HCT116 (cell line): Measurements from ENCODE around the gene SNPH. TPM values are rescaled to one million over a fixed set of nuclear protein-coding genes. Genes with fewer than 3 reads are reported as not detected.

Experiments used
- ATAC-seq: fragments of 200-7000 bp; cut with Tn5 transposase; 2 replicates; pipeline ENCODE4 v1.9.1; 2020; ENCODE audit warnings: mild to moderate bottlenecking, moderate library complexity
- BruUV-seq: library from RNA; stranded (reverse); fragments of 400-500 nt; replicated peaks from 2 replicates; lab custom pipeline; 2021; lab: Mats Ljungman, UMichigan
- CTCF ChIA-PET: fragments of 300-600 bp; sonication (Branson Sonifier 250); formaldehyde crosslinking; loops from one replicate; lab custom pipeline; 2021; ENCODE audit warnings: antibody characterized with exemption; lab: Charles Lee
- POLR2A ChIA-PET: fragments of 300-600, 350-600 bp; sonication (Branson Sonifier 250); formaldehyde crosslinking; loops from one replicate; lab custom pipeline; 2021; ENCODE audit warnings: antibody characterized with exemption; lab: Charles Lee
- RAD21 ChIA-PET, 2 experiments: fragments of 300-600 bp; sonication (Branson Sonifier 250); formaldehyde crosslinking; loops; one replicate each; lab custom pipeline; 2023; ENCODE audit warnings: low total read pairs in 2 of 2; ENCODE audit not compliant: uncharacterized antibody in 2 of 2, unreplicated experiment in 2 of 2, low non-redundant PET in 1 of 2; lab: Charles Lee
- DNase-seq: peaks from one replicate; pipeline ENCODE4 v3.0.0-alpha.2; 2010; ENCODE audit warnings: low read depth, low spot score
- H2AFZ ChIP-seq: fragments of 200-600 bp; shearing (Covaris generic), sonication (generic); 2 replicates; pipeline ENCODE4 v1.6.1; 2017; ENCODE audit warnings: low read depth, mixed run types, mixed read lengths, antibody characterized with exemption, low read length; ENCODE audit not compliant: poor library complexity, severe bottlenecking
- H3K27ac ChIP-seq: 2 replicates; pipeline ENCODE4 v1.5.1; 2012; ENCODE audit warnings: low read depth, low read length
- H3K27me3 ChIP-seq: fragments of 200-600 bp; sonication (generic); 2 replicates; pipeline ENCODE4 v1.6.1; 2016; ENCODE audit warnings: mixed run types, low read length, mixed read lengths; ENCODE audit not compliant: insufficient read depth
- H3K36me3 ChIP-seq, 2 experiments: fragments of 200-500 bp in 1 of 2; fragments of 200-600 bp in 1 of 2; sonication (Bioruptor generic) in 1 of 2; sonication (generic) in 1 of 2; 2 replicates each; pipeline versions ENCODE4 v1.5.1 to v1.6.1; 2014 to 2016; ENCODE audit warnings: low read length in 2 of 2, inconsistent platforms in 1 of 2, mixed read lengths in 1 of 2, mixed run types in 1 of 2; ENCODE audit not compliant: insufficient read depth in 2 of 2, control insufficient read depth in 1 of 2
- H3K4me1 ChIP-seq, 2 experiments: fragments of 200-600 bp in 1 of 2; sonication (generic) in 1 of 2; 2 replicates each; pipeline versions ENCODE4 v1.5.1 to v1.6.1; 2012 to 2017; ENCODE audit warnings: low read length in 2 of 2, inconsistent platforms in 1 of 2, mild to moderate bottlenecking in 1 of 2, mixed read lengths in 1 of 2, mixed run types in 1 of 2, moderate library complexity in 1 of 2; ENCODE audit not compliant: insufficient read depth in 2 of 2, control insufficient read depth in 1 of 2
- H3K4me2 ChIP-seq: fragments of 200-600 bp; sonication (generic); 2 replicates; pipeline ENCODE4 v1.6.1; 2017; ENCODE audit warnings: mixed run types, low read length, mixed read lengths
- H3K4me3 ChIP-seq, 2 experiments: fragments of 200-600 bp in 1 of 2; sonication (generic) in 1 of 2; replicated peaks in 1 of 2; 2 replicates each; pipeline ENCODE4 v1.5.1; 2011 to 2016; ENCODE audit warnings: low read length in 2 of 2, control low read depth in 1 of 2, low read depth in 1 of 2, mild to moderate bottlenecking in 1 of 2, mixed read lengths in 1 of 2, mixed run types in 1 of 2
- H3K79me2 ChIP-seq: fragments of 200-600 bp; sonication (generic); 2 replicates; pipeline ENCODE4 v1.6.1; 2017; ENCODE audit warnings: mild to moderate bottlenecking, mixed run types, low read length, moderate library complexity, mixed read lengths; ENCODE audit not compliant: insufficient read depth
- H3K9ac ChIP-seq: fragments of 200-600 bp; sonication (generic); 2 replicates; pipeline ENCODE4 v1.6.1; 2016; ENCODE audit warnings: low read length, mixed read lengths
- H3K9me2 ChIP-seq: fragments of 200-600 bp; sonication (generic), shearing (Covaris generic); 2 replicates; pipeline ENCODE4 v1.6.1; 2017; ENCODE audit warnings: mixed run types, mild to moderate bottlenecking, moderate library complexity; ENCODE audit not compliant: insufficient read depth
- H3K9me3 ChIP-seq, 2 experiments: fragments of 200-500 bp in 1 of 2; fragments of 200-600 bp in 1 of 2; sonication (Bioruptor generic) in 1 of 2; sonication (generic) in 1 of 2; 2 replicates each; pipeline ENCODE4 v1.6.1; 2014 to 2017; ENCODE audit warnings: low read length in 2 of 2, mixed read lengths in 2 of 2, inconsistent platforms in 1 of 2, low read depth in 1 of 2, mild to moderate bottlenecking in 1 of 2, mixed run types in 1 of 2, moderate library complexity in 1 of 2; ENCODE audit not compliant: control insufficient read depth in 1 of 2, insufficient read depth in 1 of 2
- H4K20me1 ChIP-seq: fragments of 200-600 bp; sonication (generic), shearing (Covaris generic); 2 replicates; pipeline ENCODE4 v1.6.1; 2017; ENCODE audit warnings: mixed run types, mild to moderate bottlenecking, moderate library complexity; ENCODE audit not compliant: insufficient read depth
- CBX3 ChIP-seq: IDR thresholded peaks from 2 replicates; pipeline ENCODE4 v1.6.1; 2012; ENCODE audit warnings: low read depth
- CEBPB ChIP-seq: IDR thresholded peaks from 2 replicates; pipeline ENCODE4 v1.6.1; 2012; ENCODE audit warnings: low read depth
- EGR1 ChIP-seq: IDR thresholded peaks from 2 replicates; pipeline ENCODE4 v1.6.1; 2012; ENCODE audit warnings: low read depth
- EZH2 ChIP-seq: fragments of 200-600 bp; sonication (generic); IDR thresholded peaks from 2 replicates; pipeline ENCODE4 v1.6.1; 2017; ENCODE audit warnings: antibody characterized with exemption, mixed run types
- EZH2phosphoT487 ChIP-seq: fragments of 200-600 bp; IDR thresholded peaks from 2 replicates; pipeline ENCODE4 v1.6.1; 2018; ENCODE audit warnings: antibody characterized with exemption, borderline replicate concordance
- FOSL1 ChIP-seq: IDR thresholded peaks from 2 replicates; pipeline ENCODE4 v1.6.1; 2012; ENCODE audit warnings: low read depth
- JUND ChIP-seq: IDR thresholded peaks from 2 replicates; pipeline ENCODE4 v1.6.1; 2012
- POLR2A ChIP-seq: IDR thresholded peaks from 2 replicates; pipeline ENCODE4 v1.7.0; 2011; ENCODE audit warnings: borderline replicate concordance; ENCODE audit not compliant: insufficient read depth, insufficient read length; ENCODE audit errors: extremely low read depth
- POLR2AphosphoS5 ChIP-seq: IDR thresholded peaks from 2 replicates; pipeline ENCODE4 v1.6.1; 2011; ENCODE audit warnings: mild to moderate bottlenecking, low read depth, low read length, moderate library complexity
- SIN3A ChIP-seq: IDR thresholded peaks from 2 replicates; pipeline ENCODE4 v1.6.1; 2012; ENCODE audit warnings: low read depth
- SP1 ChIP-seq: IDR thresholded peaks from 2 replicates; pipeline ENCODE4 v1.6.1; 2012; ENCODE audit warnings: low read depth
- YY1 ChIP-seq: IDR thresholded peaks from 2 replicates; pipeline ENCODE4 v1.6.1; 2011; ENCODE audit warnings: low read length, low read depth, moderate library complexity, mild to moderate bottlenecking; ENCODE audit not compliant: insufficient replicate concordance; ENCODE audit errors: extremely low read depth
- ZFX ChIP-seq: fragments of 450-650 bp; IDR thresholded peaks from 2 replicates; pipeline ENCODE4 v1.6.1; 2017
- ZNF274 ChIP-seq: fragments of 200-500 bp; sonication (Bioruptor generic); IDR thresholded peaks from 2 replicates; pipeline ENCODE4 v1.6.1; 2014; ENCODE audit warnings: mild to moderate bottlenecking, low read depth, low read length, inconsistent platforms
- intact Hi-C: fragments of 100-400 bp; cut with micrococcal nuclease; formaldehyde crosslinking; loops from 2 replicates; pipeline ENCODE4 v1.10.0; 2022
- total RNA-seq: library from RNA; stranded (reverse); gene quantifications from one replicate; pipeline ENCODE4 v1.2.1, GENCODE V29; 2021; ENCODE audit not compliant: unreplicated experiment
- TF ChIP-seq, protein P1 (sequence below): IDR thresholded peaks from 2 replicates; pipeline ENCODE4 v1.6.1; 2012; ENCODE audit warnings: low read depth
- TF ChIP-seq, protein P2 (sequence below), 3 experiments: fragments of 200-600 bp in 1 of 3; sonication (generic) in 1 of 3; IDR thresholded peaks in 2 of 3; conservative IDR thresholded peaks in 1 of 3; 2 replicates each; pipeline ENCODE4 v1.5.1; 2012 to 2017; ENCODE audit warnings: low read depth in 2 of 3, low read length in 2 of 3, antibody characterized with exemption in 1 of 3, borderline replicate concordance in 1 of 3, control low read depth in 1 of 3, mild to moderate bottlenecking in 1 of 3, mixed read lengths in 1 of 3, mixed run types in 1 of 3, moderate library complexity in 1 of 3; ENCODE audit not compliant: insufficient read depth in 1 of 3
- TF ChIP-seq, protein P3 (sequence below): IDR thresholded peaks from 2 replicates; pipeline ENCODE4 v1.6.1; 2011; ENCODE audit warnings: mild to moderate bottlenecking, low read length, moderate library complexity; ENCODE audit not compliant: insufficient replicate concordance; ENCODE audit errors: extremely low read depth

SNPH gene
- total RNA-seq, 1 experiment from 2014 or later = 3.2 TPM

DNA sequence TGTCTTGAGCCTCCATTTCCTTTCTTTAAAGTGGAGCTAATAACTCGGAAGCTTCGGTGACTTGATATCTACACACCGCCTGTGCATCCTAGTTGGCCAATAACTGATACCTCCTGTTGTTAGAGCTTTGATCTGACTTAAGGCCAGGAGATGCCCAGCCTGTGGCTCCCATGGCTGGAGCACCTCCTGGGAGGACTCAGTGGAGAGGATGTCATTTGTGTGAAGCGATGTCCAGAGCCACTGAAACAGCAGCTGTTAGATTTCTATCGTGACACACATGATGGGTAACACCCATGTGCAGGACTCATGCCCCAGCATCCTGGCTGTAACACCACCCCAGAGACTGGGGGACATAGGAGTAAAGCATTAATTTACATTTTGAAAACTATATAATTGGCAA is 32.1 kb downstream of the SNPH start:
- no peak for DNase-seq
- RAD21 ChIA-PET = no interaction called here
- CTCF ChIA-PET = no interaction called here
- POLR2A ChIA-PET = no interaction called here
- ATAC-seq = no peak
- Histone ChIP-seq H3K36me3 (no peaks in the 10 kb centered on the region), H3K27ac (no peak overlapping the region), H3K9ac (no peak overlapping the region), H3K27me3 (no peaks in the 10 kb centered on the region), H3K4me1 (peaks cover 8 to 11% of the 10 kb centered on the region in 2 experiments), H4K20me1 (no peaks in the 10 kb centered on the region), H3K9me2 (no peaks in the 10 kb centered on the region), H3K9me3 (no peaks in the 10 kb centered on the region), H2AFZ (no peak overlapping the region), H3K4me3 (no peak overlapping the region), H3K4me2 (no peak overlapping the region), H3K79me2 (no peaks in the 10 kb centered on the region)
- no TSS peak for BruUV-seq
- TF ChIP-seq, protein P1, sequence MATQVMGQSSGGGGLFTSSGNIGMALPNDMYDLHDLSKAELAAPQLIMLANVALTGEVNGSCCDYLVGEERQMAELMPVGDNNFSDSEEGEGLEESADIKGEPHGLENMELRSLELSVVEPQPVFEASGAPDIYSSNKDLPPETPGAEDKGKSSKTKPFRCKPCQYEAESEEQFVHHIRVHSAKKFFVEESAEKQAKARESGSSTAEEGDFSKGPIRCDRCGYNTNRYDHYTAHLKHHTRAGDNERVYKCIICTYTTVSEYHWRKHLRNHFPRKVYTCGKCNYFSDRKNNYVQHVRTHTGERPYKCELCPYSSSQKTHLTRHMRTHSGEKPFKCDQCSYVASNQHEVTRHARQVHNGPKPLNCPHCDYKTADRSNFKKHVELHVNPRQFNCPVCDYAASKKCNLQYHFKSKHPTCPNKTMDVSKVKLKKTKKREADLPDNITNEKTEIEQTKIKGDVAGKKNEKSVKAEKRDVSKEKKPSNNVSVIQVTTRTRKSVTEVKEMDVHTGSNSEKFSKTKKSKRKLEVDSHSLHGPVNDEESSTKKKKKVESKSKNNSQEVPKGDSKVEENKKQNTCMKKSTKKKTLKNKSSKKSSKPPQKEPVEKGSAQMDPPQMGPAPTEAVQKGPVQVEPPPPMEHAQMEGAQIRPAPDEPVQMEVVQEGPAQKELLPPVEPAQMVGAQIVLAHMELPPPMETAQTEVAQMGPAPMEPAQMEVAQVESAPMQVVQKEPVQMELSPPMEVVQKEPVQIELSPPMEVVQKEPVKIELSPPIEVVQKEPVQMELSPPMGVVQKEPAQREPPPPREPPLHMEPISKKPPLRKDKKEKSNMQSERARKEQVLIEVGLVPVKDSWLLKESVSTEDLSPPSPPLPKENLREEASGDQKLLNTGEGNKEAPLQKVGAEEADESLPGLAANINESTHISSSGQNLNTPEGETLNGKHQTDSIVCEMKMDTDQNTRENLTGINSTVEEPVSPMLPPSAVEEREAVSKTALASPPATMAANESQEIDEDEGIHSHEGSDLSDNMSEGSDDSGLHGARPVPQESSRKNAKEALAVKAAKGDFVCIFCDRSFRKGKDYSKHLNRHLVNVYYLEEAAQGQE = no peak
- TF ChIP-seq, protein P2, sequence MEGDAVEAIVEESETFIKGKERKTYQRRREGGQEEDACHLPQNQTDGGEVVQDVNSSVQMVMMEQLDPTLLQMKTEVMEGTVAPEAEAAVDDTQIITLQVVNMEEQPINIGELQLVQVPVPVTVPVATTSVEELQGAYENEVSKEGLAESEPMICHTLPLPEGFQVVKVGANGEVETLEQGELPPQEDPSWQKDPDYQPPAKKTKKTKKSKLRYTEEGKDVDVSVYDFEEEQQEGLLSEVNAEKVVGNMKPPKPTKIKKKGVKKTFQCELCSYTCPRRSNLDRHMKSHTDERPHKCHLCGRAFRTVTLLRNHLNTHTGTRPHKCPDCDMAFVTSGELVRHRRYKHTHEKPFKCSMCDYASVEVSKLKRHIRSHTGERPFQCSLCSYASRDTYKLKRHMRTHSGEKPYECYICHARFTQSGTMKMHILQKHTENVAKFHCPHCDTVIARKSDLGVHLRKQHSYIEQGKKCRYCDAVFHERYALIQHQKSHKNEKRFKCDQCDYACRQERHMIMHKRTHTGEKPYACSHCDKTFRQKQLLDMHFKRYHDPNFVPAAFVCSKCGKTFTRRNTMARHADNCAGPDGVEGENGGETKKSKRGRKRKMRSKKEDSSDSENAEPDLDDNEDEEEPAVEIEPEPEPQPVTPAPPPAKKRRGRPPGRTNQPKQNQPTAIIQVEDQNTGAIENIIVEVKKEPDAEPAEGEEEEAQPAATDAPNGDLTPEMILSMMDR (IDR thresholded peaks at IDR 0.05 in 2 of 3, conservative IDR thresholded peaks at IDR 0.05 in 1 of 3; ENCODE audit: borderline replicate concordance in 1 of 3, insufficient read depth in 1 of 3, low read depth in 2 of 3, low read length in 2 of 3) = no peak
- TF ChIP-seq, protein P3, sequence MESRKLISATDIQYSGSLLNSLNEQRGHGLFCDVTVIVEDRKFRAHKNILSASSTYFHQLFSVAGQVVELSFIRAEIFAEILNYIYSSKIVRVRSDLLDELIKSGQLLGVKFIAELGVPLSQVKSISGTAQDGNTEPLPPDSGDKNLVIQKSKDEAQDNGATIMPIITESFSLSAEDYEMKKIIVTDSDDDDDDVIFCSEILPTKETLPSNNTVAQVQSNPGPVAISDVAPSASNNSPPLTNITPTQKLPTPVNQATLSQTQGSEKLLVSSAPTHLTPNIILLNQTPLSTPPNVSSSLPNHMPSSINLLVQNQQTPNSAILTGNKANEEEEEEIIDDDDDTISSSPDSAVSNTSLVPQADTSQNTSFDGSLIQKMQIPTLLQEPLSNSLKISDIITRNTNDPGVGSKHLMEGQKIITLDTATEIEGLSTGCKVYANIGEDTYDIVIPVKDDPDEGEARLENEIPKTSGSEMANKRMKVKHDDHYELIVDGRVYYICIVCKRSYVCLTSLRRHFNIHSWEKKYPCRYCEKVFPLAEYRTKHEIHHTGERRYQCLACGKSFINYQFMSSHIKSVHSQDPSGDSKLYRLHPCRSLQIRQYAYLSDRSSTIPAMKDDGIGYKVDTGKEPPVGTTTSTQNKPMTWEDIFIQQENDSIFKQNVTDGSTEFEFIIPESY = no peak
- TF ChIP-seq CBX3 (no peak), CEBPB (no peak), YY1 (no peak), ZNF274 (no peak), EZH2 (no peak), JUND (no peak), SIN3A (no peak), EGR1 (no peak), FOSL1 (no peak), POLR2A (no peak), SP1 (no peak), POLR2AphosphoS5 (no peak), EZH2phosphoT487 (no peak), ZFX (no peak)
- intact Hi-C loops = no loop called here
